Heart left ventricle (tissue), 16 donors: Measurements from ENCODE around the gene TCF4. TPM values are rescaled to one million over a fixed set of nuclear protein-coding genes. Genes with fewer than 3 reads are reported as not detected.

ENCODE experiments used
- ATAC-seq, 4 donors: fragments of 200-7000 bp; cut with Tn5 transposase; one replicate each; pipeline ENCODE4 v1.9.1; 2020 to 2022; ENCODE audit warnings: moderate library complexity in 4 of 4, mild to moderate bottlenecking in 3 of 4, moderate number of reproducible peaks in 1 of 4
- DNase-seq, 5 donors: peaks; one replicate each; pipeline ENCODE4 v3.0.0-alpha.2; 2020
- H3K27ac ChIP-seq, 12 donors: fragments of 200-600 bp; sonication (generic) in 4 of 12; one replicate each; pipeline versions ENCODE4 v1.5.0 to v1.8.0; 2016 to 2022; ENCODE audit warnings: mild to moderate bottlenecking in 2 of 12
- H3K27me3 ChIP-seq, 9 donors: fragments of 200-600 bp; sonication (generic) in 2 of 9; one replicate each; pipeline versions ENCODE4 v1.5.1 to v1.8.0; 2016 to 2022; ENCODE audit warnings: mild to moderate bottlenecking in 3 of 9
- H3K36me3 ChIP-seq, 9 donors: fragments of 200-600 bp; sonication (generic) in 2 of 9; one replicate each; pipeline versions ENCODE4 v1.5.0 to v1.8.0; 2018 to 2022; ENCODE audit warnings: mild to moderate bottlenecking in 2 of 9
- H3K4me1 ChIP-seq, 12 donors: fragments of 200-600 bp; sonication (generic) in 4 of 12; one replicate each; pipeline versions ENCODE4 v1.5.0 to v1.8.0; 2016 to 2022; ENCODE audit warnings: mild to moderate bottlenecking in 3 of 12
- H3K4me3 ChIP-seq, 12 donors: fragments of 200-600 bp; sonication (generic) in 4 of 12; one replicate each; pipeline versions ENCODE4 v1.5.0 to v1.8.0; 2017 to 2022; ENCODE audit warnings: mild to moderate bottlenecking in 9 of 12, moderate library complexity in 4 of 12
- H3K9me3 ChIP-seq, 12 donors: fragments of 200-600 bp; sonication (generic) in 4 of 12; one replicate each; pipeline versions ENCODE4 v1.5.0 to v1.8.0; 2016 to 2022; ENCODE audit warnings: mild to moderate bottlenecking in 1 of 12
- POLR2A ChIP-seq, 2 donors: fragments of 450-650 bp; IDR thresholded peaks; one replicate each; pipeline ENCODE4 v1.6.1; 2017; ENCODE audit warnings: antibody characterized with exemption in 2 of 2, mild to moderate bottlenecking in 2 of 2, moderate library complexity in 2 of 2
- WGBS, 4 donors: extraction: QIAGEN DNeasy Blood & Tissue Kit in 2 of 4; methylation state at CpG; one replicate each; pipeline versions ENCODE4 v1.1.5 to v1.1.7; 2013 to 2018; 5-methylcytosine and 5-hydroxymethylcytosine counted together
- intact Hi-C, 10 donors: fragments of 100-400 bp; cut with DNase I; formaldehyde crosslinking; loops; one replicate each; pipeline versions ENCODE4 v1.11.1 to v1.14.2; 2022
- polyA plus RNA-seq, 2 donors: library from polyadenylated mRNA; stranded (reverse); fragments of 200-250 nt; gene quantifications; one replicate each; pipeline ENCODE4 v1.2.3, GENCODE V29; 2013
- total RNA-seq, 9 donors: library from RNA; depleted of rRNA in 2 of 9; stranded (reverse); fragments of >200 nt in 2 of 9; fragmentation: NEBNext Ultra II Directional in 3 of 9; extraction: Animal tissue kit (Norgen Biotek cat#: 25700) in 3 of 9; gene quantifications; one replicate each; pipeline versions ENCODE4 v1.1.0 to v1.2.4, GENCODE V29; 2016 to 2023
- TF ChIP-seq, protein P1 (sequence below), 12 donors: fragments of 200-600 bp; sonication (generic) in 4 of 12; IDR thresholded peaks; one replicate each; pipeline versions ENCODE4 v1.5.0 to v1.8.0; 2018 to 2022; ENCODE audit warnings: antibody characterized with exemption in 12 of 12, mild to moderate bottlenecking in 5 of 12
- donor health status: ischemic (EF 13 %, LVEDD 7.1; RV severe dilation, severe dysfunction).
- donor health status: healthy with polysubstance abuse.
- donor health status: DM: no; HTN: yes; CAD: no.
- donor health status: DM: no; HTN: no; CAD: no.
- donor health status: ischemic (EF 25% LVEDD 6.9; RV normal size, moderate dysfunction).
- donor health status: ischemic (EF 25% LVEDD 5.7; RV mildly dilated, moderate dysfunction).
- donor health status: healthy.
- donor health status: DM: yes; HTN: yes; CAD: no.
- donor health status: ischemic (EF 35%, LVEDD 5.7; RV mildly dilated, moderate dysfunction).
- donor health status: nonischemic (EF 11% LVEDD 7.7; RV severe dilation, severe dysfunction).
- donor health status: DM: yes; HTN: yes; CAD: no.
- donor health status: PGD.
- donor health status: ischemic (EF 29% LVEDD 5.4; RV normal size, mild dysfunction).
- donor health status: nonischemic (EF 23%, LVEDD 6.1; RV moderate dilation, normal function).

Gene TCF4
- total and polyA plus RNA-seq, 11 donors = 12.8 to 119 (median 71.5) TPM

DNA sequence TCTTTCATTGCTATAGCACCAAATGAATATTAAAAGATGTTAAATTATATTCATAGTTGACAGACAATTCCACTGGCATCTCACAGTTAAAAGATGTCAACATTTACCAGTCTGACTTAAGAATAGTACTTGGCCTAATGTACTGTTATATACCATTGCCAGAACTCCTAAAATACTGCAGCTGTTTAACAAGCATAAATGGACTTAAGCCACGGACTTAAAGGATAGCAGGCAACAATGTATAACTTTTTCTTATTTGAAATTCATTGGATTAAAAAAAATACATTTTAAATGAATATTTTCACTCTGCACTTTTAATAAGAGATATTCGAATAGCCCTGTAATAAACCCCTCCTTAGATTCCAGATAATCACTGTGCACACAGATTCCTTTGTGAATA, 3.8 kb downstream of the TCF4 start:
- H3K4me1 ChIP-seq = peaks cover 0 to 63% (median 31%) of the 10 kb centered on the region in 12 donors
- TF ChIP-seq, protein P1, sequence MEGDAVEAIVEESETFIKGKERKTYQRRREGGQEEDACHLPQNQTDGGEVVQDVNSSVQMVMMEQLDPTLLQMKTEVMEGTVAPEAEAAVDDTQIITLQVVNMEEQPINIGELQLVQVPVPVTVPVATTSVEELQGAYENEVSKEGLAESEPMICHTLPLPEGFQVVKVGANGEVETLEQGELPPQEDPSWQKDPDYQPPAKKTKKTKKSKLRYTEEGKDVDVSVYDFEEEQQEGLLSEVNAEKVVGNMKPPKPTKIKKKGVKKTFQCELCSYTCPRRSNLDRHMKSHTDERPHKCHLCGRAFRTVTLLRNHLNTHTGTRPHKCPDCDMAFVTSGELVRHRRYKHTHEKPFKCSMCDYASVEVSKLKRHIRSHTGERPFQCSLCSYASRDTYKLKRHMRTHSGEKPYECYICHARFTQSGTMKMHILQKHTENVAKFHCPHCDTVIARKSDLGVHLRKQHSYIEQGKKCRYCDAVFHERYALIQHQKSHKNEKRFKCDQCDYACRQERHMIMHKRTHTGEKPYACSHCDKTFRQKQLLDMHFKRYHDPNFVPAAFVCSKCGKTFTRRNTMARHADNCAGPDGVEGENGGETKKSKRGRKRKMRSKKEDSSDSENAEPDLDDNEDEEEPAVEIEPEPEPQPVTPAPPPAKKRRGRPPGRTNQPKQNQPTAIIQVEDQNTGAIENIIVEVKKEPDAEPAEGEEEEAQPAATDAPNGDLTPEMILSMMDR (IDR thresholded peaks at IDR 0.05) = no peak
- no peak for TF ChIP-seq POLR2A (IDR thresholded peaks at IDR 0.05)
- peaks cover 0 to 8% (median 0%) of the 10 kb centered on the region in 9 donors for H3K36me3 ChIP-seq
- H3K4me3 ChIP-seq = peak overlapping the region in 9 of 12 donors; percentile 18 to 82 (median 75)
- no peaks in the 10 kb centered on the region for H3K27me3 ChIP-seq
- peak overlapping the region in 4 of 12 donors; percentile 16 to 89 (median 54) for H3K27ac ChIP-seq
- H3K9me3 ChIP-seq = no peaks in the 10 kb centered on the region
- DNase-seq (no peak), ATAC-seq (no peak)
- intact Hi-C loops = loop anchor here in 7 of 10 donors (2.0 to 10.0 kb wide), 8 partner anchors 59 to 349 kb away; no protein-coding TSS in a partner anchor
- WGBS, 4 donors = 24 to 37% (median 28%) methylated on average over 2 of the region's 2 CpGs

DNA sequence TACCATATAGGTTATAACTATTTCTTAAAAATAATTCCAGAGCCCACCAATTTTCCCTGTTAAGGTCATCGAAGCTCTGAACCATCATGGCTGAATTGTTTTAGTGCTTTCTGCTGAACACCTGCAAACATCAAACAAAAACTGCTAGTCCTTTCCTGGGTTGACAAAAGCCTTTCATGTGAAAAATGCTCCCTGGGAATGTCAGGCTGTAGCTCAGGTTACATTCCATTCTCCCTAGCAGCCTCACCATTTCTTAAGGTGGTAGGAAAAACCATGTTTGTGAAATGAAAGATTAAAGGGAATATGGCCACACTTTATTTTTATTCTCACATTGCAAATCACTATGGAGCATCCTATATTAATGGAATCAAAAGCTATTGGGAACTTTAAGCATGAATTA, 5.7 kb downstream of the TCF4 start:
- TF ChIP-seq, protein P1 (IDR thresholded peaks at IDR 0.05) = no peak
- no peak for TF ChIP-seq POLR2A (IDR thresholded peaks at IDR 0.05)
- H3K27ac ChIP-seq = peak overlapping the region in 2 of 12 donors; percentile 6 to 12
- 28 to 56% (median 41%) methylated on average over 1 of the region's 1 CpG for WGBS, 4 donors
- intact Hi-C loops = loop anchor here in 7 of 10 donors (5.0 to 10.0 kb wide), 7 partner anchors 58 to 348 kb away; no protein-coding TSS in a partner anchor
- no peak for DNase-seq
- H3K4me3 ChIP-seq = peak overlapping the region in 2 of 12 donors; percentile 11 to 76
- H3K9me3 ChIP-seq = no peaks in the 10 kb centered on the region
- no peaks in the 10 kb centered on the region for H3K27me3 ChIP-seq
- peaks cover 0 to 9% (median 0%) of the 10 kb centered on the region in 9 donors for H3K36me3 ChIP-seq
- ATAC-seq = no peak
- peaks cover 0 to 70% (median 38%) of the 10 kb centered on the region in 12 donors for H3K4me1 ChIP-seq

DNA sequence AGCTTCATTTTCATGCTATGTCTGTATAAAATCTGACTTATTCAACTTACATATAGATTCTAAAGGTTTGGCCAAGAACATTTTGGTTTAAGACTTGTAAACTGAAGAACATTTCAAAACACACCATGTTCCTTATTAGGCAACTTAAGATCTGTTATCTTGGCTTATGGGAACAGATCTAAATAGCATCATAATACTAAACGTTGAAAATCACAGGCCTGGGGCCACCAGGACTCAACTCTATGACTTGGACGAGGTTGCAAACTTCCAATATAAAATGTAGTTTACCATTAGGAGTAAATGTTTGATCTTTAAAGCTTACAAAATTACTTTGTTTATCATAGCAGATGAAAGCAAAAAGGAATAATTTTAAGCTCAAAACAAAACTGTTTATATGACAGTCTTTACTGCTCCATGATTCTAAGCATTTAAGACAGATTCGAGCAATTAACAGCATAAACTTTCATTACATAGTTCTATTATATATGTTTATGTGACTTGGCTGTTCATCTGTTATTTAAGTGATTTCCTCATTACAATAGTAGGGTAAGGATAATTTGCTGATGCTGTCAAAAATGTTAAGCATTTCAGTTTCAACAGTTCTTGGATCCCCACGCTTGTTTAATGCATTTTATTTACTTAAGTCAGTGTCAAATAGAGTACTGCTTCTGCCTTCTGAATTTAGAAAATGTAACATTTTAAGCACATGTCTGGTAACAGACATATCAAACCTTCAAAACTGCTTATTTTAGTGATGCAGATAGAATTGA, 8.3 kb downstream of the TCF4 start:
- H3K36me3 ChIP-seq = peaks cover 0 to 9% (median 0%) of the 10 kb centered on the region in 9 donors
- no peak for TF ChIP-seq POLR2A (IDR thresholded peaks at IDR 0.05)
- TF ChIP-seq, protein P1 (IDR thresholded peaks at IDR 0.05) = no peak
- 51 to 58% (median 55%) methylated on average over 4 of the region's 4 CpGs for WGBS, 4 donors
- no peak for DNase-seq
- no peak overlapping the region for H3K4me3 ChIP-seq
- H3K27ac ChIP-seq = peak overlapping the region in 1 of 12 donors; percentile 24
- H3K9me3 ChIP-seq = no peaks in the 10 kb centered on the region
- H3K4me1 ChIP-seq = peaks cover 0 to 77% (median 31%) of the 10 kb centered on the region in 12 donors
- no peak for ATAC-seq
- intact Hi-C loops = loop anchor here in 7 of 10 donors (5.0 to 10.0 kb wide), 7 partner anchors 55 to 345 kb away; no protein-coding TSS in a partner anchor
- H3K27me3 ChIP-seq = no peaks in the 10 kb centered on the region

DNA sequence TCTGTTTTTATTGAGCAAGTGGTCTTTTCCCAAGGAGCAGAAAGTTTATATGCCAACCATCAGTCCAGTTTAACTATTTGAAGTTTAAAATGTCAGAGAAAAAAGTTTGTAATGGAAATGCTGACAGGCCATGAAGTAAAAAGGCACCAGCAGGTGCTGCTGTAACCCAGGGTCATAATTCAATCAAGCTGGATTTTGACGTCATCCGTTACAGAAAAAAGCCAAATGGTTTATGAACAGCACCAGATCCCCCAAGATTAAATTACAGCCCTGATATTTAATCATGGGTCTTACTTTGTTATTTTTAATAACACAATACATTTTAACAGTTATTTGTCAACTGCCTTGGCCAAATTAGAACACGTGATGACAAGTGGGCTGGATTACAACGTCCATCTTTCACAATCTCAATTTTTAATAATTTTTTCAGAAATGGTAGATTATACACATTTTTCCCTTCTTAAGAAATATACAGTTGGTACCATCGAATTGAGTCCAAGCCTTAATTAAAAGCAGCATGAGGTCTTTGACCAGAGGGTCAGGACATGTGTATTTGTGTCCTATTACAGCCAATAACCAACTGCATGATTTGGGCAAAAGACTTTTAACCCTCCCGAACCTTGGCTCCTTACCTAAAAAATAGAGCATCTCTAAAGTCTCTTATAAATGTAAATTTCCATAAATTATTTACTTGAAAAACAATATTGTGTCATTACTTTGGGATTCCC, 10.0 kb downstream of the TCF4 start:
- Histone ChIP-seq H3K4me3 (no peak overlapping the region), H3K9me3 (no peaks in the 10 kb centered on the region), H3K27me3 (no peaks in the 10 kb centered on the region), H3K36me3 (peaks cover 0 to 6% (median 0%) of the 10 kb centered on the region in 9 donors), H3K27ac (no peak overlapping the region), H3K4me1 (peaks cover 0 to 61% (median 21%) of the 10 kb centered on the region in 12 donors)
- no peak for ATAC-seq
- TF ChIP-seq, protein P1 (IDR thresholded peaks at IDR 0.05) = peak in 2 of 12 donors; percentile 13 to 28
- TF ChIP-seq POLR2A (IDR thresholded peaks at IDR 0.05) = no peak
- WGBS, 4 donors = 71 to 78% (median 74%) methylated on average over 6 of the region's 6 CpGs
- intact Hi-C loops = no loop called here
- DNase-seq = no peak
